Lower leg skin (tissue), 3 donors: ENCODE measurements around the gene CYGB.

Experiments used
- CTCF ChIP-seq, 3 donors: fragments of 450-650 bp; IDR thresholded peaks; one replicate each; pipeline ENCODE4 v1.5.1; 2016; ENCODE audit warnings: antibody characterized with exemption in 3 of 3, mild to moderate bottlenecking in 3 of 3, moderate library complexity in 2 of 3
- POLR2A ChIP-seq, 2 donors: fragments of 450-650 bp; IDR thresholded peaks; one replicate each; pipeline ENCODE4 v1.6.1; 2016 to 2017; ENCODE audit warnings: antibody characterized with exemption in 2 of 2, mild to moderate bottlenecking in 1 of 2, moderate library complexity in 1 of 2

- TF ChIP-seq CTCF (IDR thresholded peaks at IDR 0.05): no peak
- no peak for TF ChIP-seq POLR2A (IDR thresholded peaks at IDR 0.05)
Measured at GRCh38 chr17:76511668-76512365, 25.7 kb downstream of the CYGB start.
